ENCODE results near the gene KCNC1.

GRCh38 chr11:17777086-17777737, 42.6 kb downstream of the KCNC1 start:
- TF ChIP-seq EZH2 (IDR thresholded peaks at IDR 0.05; ENCODE audit: low read length, missing control alignments) (no peak), CTCF (conservative IDR thresholded peaks at IDR 0.05 in 1 of 2, IDR thresholded peaks at IDR 0.05 in 1 of 2; ENCODE audit: low read depth in 1 of 2, low read length in 2 of 2) (no peak)
